ENCODE results near the gene P2RX6. TPM values are rescaled to one million over a fixed set of nuclear protein-coding genes. Genes with fewer than 3 reads are reported as not detected.

The P2RX6 gene
- total and polyA plus RNA-seq, 9 of the 15 experiments (the other 6 are each of a cell fraction or from before 2014, with no cell fraction given): 0.01 to 3.9 (median 1.5) TPM; not detected in 1

GRCh38 chr22:21042978-21043859 lies 28.3 kb downstream of the P2RX6 start:
- Histone ChIP-seq H3K79me2 (ENCODE audit: control insufficient read depth, insufficient read depth, low read length) (no peaks in the 10 kb centered on the region), H3K27ac (ENCODE audit: extremely low read depth, low read depth, low read length) (no peak overlapping the region), H3K4me3 (no peak overlapping the region), H3K9ac (ENCODE audit: insufficient read depth in 1 of 2, low read depth in 2 of 2, low read length in 2 of 2) (peak overlapping the region in 1 of 2 experiments; percentile 53; a peak in 2 of 4 replicates), H3K4me2 (ENCODE audit: insufficient read depth, low read length) (no peak overlapping the region), H4K20me1 (replicated peaks; ENCODE audit: control insufficient read depth, insufficient read depth, low read length) (peaks cover 13% of the 10 kb centered on the region), H2AFZ (ENCODE audit: low read depth, low read length) (no peak overlapping the region), H3K9me1 (ENCODE audit: control insufficient read depth, insufficient read depth, low read length) (no peaks in the 10 kb centered on the region), H3K27me3 (ENCODE audit: control insufficient read depth in 2 of 2, insufficient read depth in 2 of 2, low read length in 2 of 2) (peaks cover 19 to 44% of the 10 kb centered on the region in 2 experiments; a peak in 4 of 5 replicates), H3K9me3 (replicated peaks; ENCODE audit: control insufficient read depth, insufficient read depth, low read depth, low read length) (no peaks in the 10 kb centered on the region), H3K36me3 (ENCODE audit: control insufficient read depth, insufficient read depth, low read length) (no peaks in the 10 kb centered on the region), H3K4me1 (replicated peaks in 1 of 2; ENCODE audit: control insufficient read depth in 2 of 2, insufficient read depth in 2 of 2, low read length in 2 of 2) (peaks cover 31 to 38% of the 10 kb centered on the region in 2 experiments)
- FAIRE-seq (no peak), ATAC-seq (peak; percentile 3; the same call in 1 of the 3 replicates), DNase-seq (ENCODE audit: extremely low read depth in 1 of 4, low spot score in 3 of 4) (peak; percentile 62 to 76 (median 70))
- ChIA-PET POLR2A (interaction anchor here (0.6 to 12.9 kb wide), 7 partner anchors 9 to 80 kb away, joined by 3 to 120 read pairs (median 4); partner anchors contain the start of genes P2RX6 and SLC7A4), CTCF (ENCODE audit: low intra/inter-chr PET ratio) (no interaction called here)
- BruUV-seq (replicated peaks): no TSS peak
- in situ Hi-C loops (cut with MboI): no loop called here
- WGBS (ENCODE audit: insufficient coverage, low coverage, missing lambda C conversion rate): 13% methylated on average over 6 of the region's 6 CpGs
- intact Hi-C loops (cut with micrococcal nuclease): no loop called here
- TF ChIP-seq SMAD3 (CRISPR knock-in tag; conservative IDR thresholded peaks at IDR 0.05) (no peak), RCOR1 (IDR thresholded peaks at IDR 0.05; ENCODE audit: borderline replicate concordance in 1 of 2, low read depth in 2 of 2, low read length in 2 of 2) (0 out of 4 replicates have a peak, but pooled peaks of 1 of the 2 experiments have one; percentile 7), TEAD1 (CRISPR knock-in tag; IDR thresholded peaks at IDR 0.05) (0 out of 4 replicates have a peak, but pooled peaks of 1 of the 2 experiments have one; percentile 38), ELF4 (CRISPR knock-in tag; IDR thresholded peaks at IDR 0.05) (peak; percentile 51; the same call in 1 of the 2 replicates), ZNF175 (CRISPR knock-in tag; IDR thresholded peaks at IDR 0.05; ENCODE audit: low read depth) (0 out of 2 replicates have a peak, but pooled peaks have one; percentile 33), TCF7 (IDR thresholded peaks at IDR 0.05; ENCODE audit: borderline replicate concordance) (no peak), ZBTB7A (IDR thresholded peaks at IDR 0.05; ENCODE audit: borderline replicate concordance, control insufficient read depth, low read depth, low read length) (no peak), DDX20 (tag; IDR thresholded peaks at IDR 0.05; ENCODE audit: low read depth) (no peak), ZNF707 (CRISPR knock-in tag; conservative IDR thresholded peaks at IDR 0.05) (no peak), THAP12 (CRISPR knock-in tag; IDR thresholded peaks at IDR 0.05) (peak; percentile 17; the same call in 1 of the 2 replicates), JUNB (CRISPR knock-in tag; conservative IDR thresholded peaks at IDR 0.05) (no peak), FIP1L1 (IDR thresholded peaks at IDR 0.05; ENCODE audit: low read depth, low read length, poor library complexity, severe bottlenecking) (no peak), JUND (IDR thresholded peaks at IDR 0.05; ENCODE audit: borderline replicate concordance, low read depth, low read length) (0 out of 2 replicates have a peak, but pooled peaks have one; percentile 0), JUND (tag; IDR thresholded peaks at IDR 0.05; ENCODE audit: borderline replicate concordance, low read depth, low read length) (no peak), ZNF395 (CRISPR knock-in tag; IDR thresholded peaks at IDR 0.05) (0 out of 2 replicates have a peak, but pooled peaks have one; percentile 26), RB1 (IDR thresholded peaks at IDR 0.05; ENCODE audit: low read depth) (no peak), MED1 (CRISPR knock-in tag; IDR thresholded peaks at IDR 0.05; ENCODE audit: borderline replicate concordance) (no peak)

Data from K562 (cell line).